ENCODE measurements around the gene IL4R.

Gene IL4R

GRCh38 chr16:27311897-27312303 is 1.9 kb upstream of the IL4R start:
- Histone ChIP-seq H3K4me1 (ENCODE audit: low read depth, poor library complexity, severe bottlenecking) (peaks cover 19% of the 10 kb centered on the region), H3K9ac (no peak overlapping the region), H3K27me3 (ENCODE audit: insufficient read depth, low read depth) (no peaks in the 10 kb centered on the region), H3K27ac (no peak overlapping the region), H4K20me1 (ENCODE audit: insufficient read depth) (no peaks in the 10 kb centered on the region), H3K79me2 (ENCODE audit: insufficient read depth, low read depth) (no peaks in the 10 kb centered on the region; the same call in 1 of the 2 replicates), H2AFZ (ENCODE audit: low read depth) (no peak overlapping the region), H3K4me2 (no peak overlapping the region), H3K36me3 (ENCODE audit: insufficient read depth) (no peaks in the 10 kb centered on the region), H3K4me3 (IDR thresholded peaks at IDR 0.05; ENCODE audit: insufficient read depth, low read depth, low read length) (no peak overlapping the region)
- TF ChIP-seq, protein P1, sequence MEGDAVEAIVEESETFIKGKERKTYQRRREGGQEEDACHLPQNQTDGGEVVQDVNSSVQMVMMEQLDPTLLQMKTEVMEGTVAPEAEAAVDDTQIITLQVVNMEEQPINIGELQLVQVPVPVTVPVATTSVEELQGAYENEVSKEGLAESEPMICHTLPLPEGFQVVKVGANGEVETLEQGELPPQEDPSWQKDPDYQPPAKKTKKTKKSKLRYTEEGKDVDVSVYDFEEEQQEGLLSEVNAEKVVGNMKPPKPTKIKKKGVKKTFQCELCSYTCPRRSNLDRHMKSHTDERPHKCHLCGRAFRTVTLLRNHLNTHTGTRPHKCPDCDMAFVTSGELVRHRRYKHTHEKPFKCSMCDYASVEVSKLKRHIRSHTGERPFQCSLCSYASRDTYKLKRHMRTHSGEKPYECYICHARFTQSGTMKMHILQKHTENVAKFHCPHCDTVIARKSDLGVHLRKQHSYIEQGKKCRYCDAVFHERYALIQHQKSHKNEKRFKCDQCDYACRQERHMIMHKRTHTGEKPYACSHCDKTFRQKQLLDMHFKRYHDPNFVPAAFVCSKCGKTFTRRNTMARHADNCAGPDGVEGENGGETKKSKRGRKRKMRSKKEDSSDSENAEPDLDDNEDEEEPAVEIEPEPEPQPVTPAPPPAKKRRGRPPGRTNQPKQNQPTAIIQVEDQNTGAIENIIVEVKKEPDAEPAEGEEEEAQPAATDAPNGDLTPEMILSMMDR (conservative IDR thresholded peaks at IDR 0.05; ENCODE audit: low read depth, low read length) = no peak

DNA sequence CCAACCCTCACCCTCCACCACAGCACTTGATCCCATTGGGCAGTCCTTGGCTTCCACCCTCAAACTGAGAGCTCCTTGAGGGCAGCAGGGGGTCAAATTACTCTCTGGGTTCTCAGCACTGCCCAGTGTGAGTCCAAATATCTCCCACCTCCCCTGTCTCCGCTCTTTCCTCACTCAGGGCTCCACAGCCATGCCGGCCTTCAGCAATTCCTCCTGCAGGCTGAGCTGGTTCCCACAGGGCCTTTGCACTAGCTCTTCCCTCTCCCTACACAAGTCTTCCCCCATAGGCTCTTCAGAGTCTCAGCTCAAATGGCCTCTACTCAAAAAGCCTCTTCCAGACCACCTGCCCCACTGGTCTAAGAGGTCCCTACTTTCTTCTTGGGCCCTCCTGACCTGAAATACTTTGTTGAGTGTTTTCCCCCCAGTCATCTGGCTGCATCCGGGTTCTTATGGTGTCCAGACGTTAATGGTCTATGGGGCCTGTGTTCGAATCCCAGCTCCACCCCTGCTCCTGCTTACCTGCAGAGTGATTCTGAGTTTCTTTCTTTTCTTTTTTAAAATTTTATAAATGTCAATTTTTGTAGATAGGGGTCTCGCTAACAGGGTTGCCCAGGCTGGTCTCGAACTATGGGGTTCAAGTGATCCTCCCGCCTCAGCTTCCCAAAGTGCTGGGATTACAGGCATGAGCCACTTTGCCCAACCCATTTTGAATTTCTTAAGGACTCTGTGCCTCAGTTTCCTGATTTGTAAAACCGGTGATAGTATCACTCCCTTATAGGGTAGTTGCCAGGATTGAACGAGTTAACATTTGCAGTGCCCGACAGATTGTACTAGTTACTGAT is 973 bp upstream of the IL4R start:
- Histone ChIP-seq H3K4me3 (IDR thresholded peaks at IDR 0.05; ENCODE audit: insufficient read depth, low read depth, low read length) (no peak overlapping the region), H3K36me3 (ENCODE audit: insufficient read depth) (no peaks in the 10 kb centered on the region), H3K4me1 (ENCODE audit: low read depth, poor library complexity, severe bottlenecking) (peaks cover 19% of the 10 kb centered on the region), H3K79me2 (ENCODE audit: insufficient read depth, low read depth) (no peaks in the 10 kb centered on the region; the same call in 1 of the 2 replicates), H3K4me2 (peak overlapping the region; percentile 91), H3K9ac (peak overlapping the region; percentile 85; the same call in 1 of the 2 replicates), H3K27ac (no peak overlapping the region), H4K20me1 (ENCODE audit: insufficient read depth) (no peaks in the 10 kb centered on the region), H3K27me3 (ENCODE audit: insufficient read depth, low read depth) (no peaks in the 10 kb centered on the region), H2AFZ (ENCODE audit: low read depth) (peak overlapping the region; percentile 95)
- TF ChIP-seq, protein P1 (conservative IDR thresholded peaks at IDR 0.05; ENCODE audit: low read depth, low read length) = no peak

DNA sequence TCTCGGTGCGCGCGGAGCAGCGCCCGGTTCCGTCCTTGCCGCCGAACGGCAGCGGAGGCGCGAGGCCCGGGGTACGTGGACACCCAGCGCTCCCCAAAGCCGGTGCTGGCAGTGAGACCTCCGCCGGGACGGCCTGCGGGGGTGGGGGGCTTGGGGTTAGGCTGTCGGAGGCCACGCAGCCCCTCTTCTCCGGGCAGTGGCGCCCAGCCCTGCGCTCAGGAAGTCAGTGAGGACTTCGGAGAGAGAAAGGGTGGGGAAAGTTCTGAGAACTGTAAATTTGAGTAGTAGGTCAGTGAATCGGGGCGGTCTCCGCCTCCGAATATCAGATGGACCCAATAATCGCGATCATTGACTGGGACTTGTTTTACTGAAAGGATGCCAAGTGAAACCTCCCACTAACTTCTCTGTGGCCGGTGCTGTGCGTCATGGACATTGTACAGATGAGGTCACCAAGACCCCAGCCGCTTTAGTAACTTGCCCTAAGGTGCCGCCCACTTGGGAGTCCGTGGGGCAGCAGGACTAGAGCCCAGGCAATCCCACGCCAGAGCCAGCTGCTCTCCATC is 468 bp downstream of the IL4R start:
- Histone ChIP-seq H3K4me2 (peak overlapping the region; percentile 87), H3K36me3 (ENCODE audit: insufficient read depth) (no peaks in the 10 kb centered on the region), H3K4me3 (IDR thresholded peaks at IDR 0.05; ENCODE audit: insufficient read depth, low read depth, low read length) (no peak overlapping the region), H3K27me3 (ENCODE audit: insufficient read depth, low read depth) (no peaks in the 10 kb centered on the region), H3K9ac (peak overlapping the region; percentile 85), H3K27ac (peak overlapping the region; percentile 31; the same call in 1 of the 2 replicates), H3K79me2 (ENCODE audit: insufficient read depth, low read depth) (no peaks in the 10 kb centered on the region; the same call in 1 of the 2 replicates), H3K4me1 (ENCODE audit: low read depth, poor library complexity, severe bottlenecking) (peaks cover 19% of the 10 kb centered on the region), H2AFZ (ENCODE audit: low read depth) (peak overlapping the region; percentile 95), H4K20me1 (ENCODE audit: insufficient read depth) (no peaks in the 10 kb centered on the region)
- TF ChIP-seq, protein P1 (conservative IDR thresholded peaks at IDR 0.05; ENCODE audit: low read depth, low read length) = no peak

DNA sequence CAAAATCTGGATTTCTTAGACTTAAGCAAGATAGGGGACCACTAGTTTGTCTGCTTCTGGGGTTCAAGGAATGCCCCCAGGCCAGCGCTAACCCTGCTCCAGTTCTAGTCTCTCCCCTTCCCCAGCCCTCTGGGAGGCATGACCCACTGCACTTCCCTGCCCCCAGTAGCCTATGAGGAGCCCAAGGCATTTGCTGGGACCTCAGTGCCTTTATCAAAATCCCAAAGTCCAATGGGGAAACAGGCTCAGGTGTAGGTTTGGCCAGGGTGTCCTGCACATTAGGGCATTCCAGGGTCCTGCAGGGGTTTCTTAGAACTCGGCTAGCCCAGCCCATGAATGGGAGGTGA is 1.2 kb downstream of the IL4R start:
- peaks cover 19% of the 10 kb centered on the region for H3K4me1 ChIP-seq (ENCODE audit: low read depth, poor library complexity, severe bottlenecking)
- no peaks in the 10 kb centered on the region for H3K27me3 ChIP-seq (ENCODE audit: insufficient read depth, low read depth)
- peak overlapping the region; percentile 87; the same call in 1 of the 2 replicates for H3K4me2 ChIP-seq

More for the DNA sequence above, 1.2 kb downstream of the IL4R start:
- Histone ChIP-seq H3K9ac (no peak overlapping the region), H3K27ac (no peak overlapping the region), H2AFZ (ENCODE audit: low read depth) (no peak overlapping the region), H3K36me3 (ENCODE audit: insufficient read depth) (no peaks in the 10 kb centered on the region), H4K20me1 (ENCODE audit: insufficient read depth) (no peaks in the 10 kb centered on the region; the same call in 1 of the 2 replicates), H3K4me3 (IDR thresholded peaks at IDR 0.05; ENCODE audit: insufficient read depth, low read depth, low read length) (no peak overlapping the region), H3K79me2 (ENCODE audit: insufficient read depth, low read depth) (no peaks in the 10 kb centered on the region; the same call in 1 of the 2 replicates)
- TF ChIP-seq, protein P1 (conservative IDR thresholded peaks at IDR 0.05; ENCODE audit: low read depth, low read length) = no peak

All from KMS-11 (cell line).